ENCODE data around the gene KCNIP4.

Gene KCNIP4

GRCh38 chr4:21307709-21308108 lies 640.9 kb downstream of the KCNIP4 start:
- DNase-seq: no peak

- DNase-seq: no peak
Measured at GRCh38 chr4:21304540-21304887, 644.1 kb downstream of the KCNIP4 start.

- DNase-seq: no peak
Measured at GRCh38 chr4:21290562-21290961, 658.0 kb downstream of the KCNIP4 start.

- no peak for DNase-seq
Measured at GRCh38 chr4:21276046-21276445, 672.5 kb downstream of the KCNIP4 start.

- DNase-seq: no peak
Measured at GRCh38 chr4:21271439-21272052, 677.0 kb downstream of the KCNIP4 start.

GRCh38 chr4:21248331-21248730 lies 700.2 kb downstream of the KCNIP4 start:
- DNase-seq: no peak

GRCh38 chr4:21242163-21242562 lies 706.4 kb downstream of the KCNIP4 start:
- no peak for DNase-seq

GRCh38 chr4:21226637-21227538 lies 721.7 kb downstream of the KCNIP4 start:
- DNase-seq: no peak

- no peak for DNase-seq
Measured at GRCh38 chr4:21211846-21212245, 736.7 kb downstream of the KCNIP4 start.

GRCh38 chr4:21209860-21210259 lies 738.7 kb downstream of the KCNIP4 start:
- DNase-seq: no peak

- no peak for DNase-seq
Measured at GRCh38 chr4:21205821-21206531, 742.6 kb downstream of the KCNIP4 start.

- DNase-seq: no peak
Measured at GRCh38 chr4:21203416-21203815, 745.2 kb downstream of the KCNIP4 start.

GRCh38 chr4:21202959-21203358 lies 745.6 kb downstream of the KCNIP4 start:
- DNase-seq: no peak

GRCh38 chr4:21198683-21199082 lies 749.9 kb downstream of the KCNIP4 start:
- DNase-seq: no peak

- no peak for DNase-seq
Measured at GRCh38 chr4:21195682-21196081, 752.9 kb downstream of the KCNIP4 start.

GRCh38 chr4:21192367-21192766 lies 756.2 kb downstream of the KCNIP4 start:
- no peak for DNase-seq

GRCh38 chr4:21191317-21191716 lies 757.3 kb downstream of the KCNIP4 start:
- no peak for DNase-seq

GRCh38 chr4:21184788-21185187 lies 763.8 kb downstream of the KCNIP4 start:
- no peak for DNase-seq

GRCh38 chr4:21181716-21182115 lies 766.9 kb downstream of the KCNIP4 start:
- DNase-seq: no peak

GRCh38 chr4:21177871-21178270 lies 770.7 kb downstream of the KCNIP4 start:
- no peak for DNase-seq

GRCh38 chr4:21177092-21177491 lies 771.5 kb downstream of the KCNIP4 start:
- DNase-seq: no peak

- DNase-seq: no peak
Measured at GRCh38 chr4:21167711-21168110, 780.9 kb downstream of the KCNIP4 start.

GRCh38 chr4:21155367-21155766 lies 793.2 kb downstream of the KCNIP4 start:
- DNase-seq: no peak

GRCh38 chr4:21139327-21139726 lies 809.2 kb downstream of the KCNIP4 start:
- DNase-seq: no peak

Measured in activated CD4-positive, alpha-beta T cell treated with anti-CD3 and anti-CD28 coated beads for 4 hours (primary cell).